Right lobe of liver (tissue), 4 donors: ENCODE results near the gene ERP27.

Source experiments
- CTCF ChIP-seq, 4 donors: fragments of 200-600 bp in 3 of 4; fragments of 450-650 bp in 1 of 4; IDR thresholded peaks; one replicate each; pipeline versions ENCODE4 v1.5.1 to v1.8.0; 2016 to 2022; ENCODE audit warnings: antibody characterized with exemption in 4 of 4, mild to moderate bottlenecking in 2 of 4
- POLR2A ChIP-seq: fragments of 450-650 bp; IDR thresholded peaks from one replicate; pipeline ENCODE4 v1.6.1; 2017; ENCODE audit warnings: antibody characterized with exemption, mild to moderate bottlenecking
- donor health status: DM: no; HTN: no; CAD: no.
- donor health status: DM: no; HTN: no; CAD: no.
- donor health status: DM: no; HTN: yes; CAD: no.

GRCh38 chr12:14931359-14931758 is 7.0 kb downstream of the ERP27 start:
- TF ChIP-seq POLR2A: no peak
- no peak for TF ChIP-seq CTCF (IDR thresholded peaks at IDR 0.05)
